ENCODE data around the gene LRRC25.
"Not testable (repeated sequence)": the region's sequence is repeated elsewhere in the genome, so short reads cannot be mapped to it uniquely, and the experiment has no call there.

Gene LRRC25

DNA sequence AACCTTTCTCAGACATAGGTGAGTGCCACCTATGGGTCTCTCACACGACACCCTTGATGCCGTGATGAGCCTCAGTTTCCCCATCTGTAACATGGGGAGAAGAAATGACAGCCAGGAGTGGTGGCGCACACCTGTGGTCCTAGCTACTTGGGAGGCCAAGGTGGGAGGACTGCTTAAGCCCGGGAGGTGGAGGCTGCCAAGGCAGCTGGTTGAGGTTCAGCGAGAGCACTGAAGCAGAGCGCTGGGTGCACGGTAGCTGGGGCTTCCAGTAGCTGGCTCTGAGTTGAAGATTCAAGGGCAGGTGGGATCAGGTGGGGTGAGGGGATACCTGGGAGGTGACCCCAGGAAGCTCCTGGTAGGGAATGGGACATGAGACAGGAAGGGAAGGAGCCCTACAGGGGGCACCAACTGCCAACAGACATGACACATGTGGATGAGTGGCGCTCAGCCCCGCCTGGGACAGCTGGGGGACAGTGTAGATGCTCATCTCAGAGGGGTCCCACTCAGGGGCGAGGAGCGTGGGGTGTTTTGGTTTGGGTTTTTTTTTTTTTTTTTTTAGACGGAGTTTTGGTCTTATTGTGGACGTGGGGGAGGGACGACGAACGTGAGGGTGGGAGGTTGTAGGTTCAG, 15.3 kb upstream of the LRRC25 start:
- no peak for DNase-seq

DNA sequence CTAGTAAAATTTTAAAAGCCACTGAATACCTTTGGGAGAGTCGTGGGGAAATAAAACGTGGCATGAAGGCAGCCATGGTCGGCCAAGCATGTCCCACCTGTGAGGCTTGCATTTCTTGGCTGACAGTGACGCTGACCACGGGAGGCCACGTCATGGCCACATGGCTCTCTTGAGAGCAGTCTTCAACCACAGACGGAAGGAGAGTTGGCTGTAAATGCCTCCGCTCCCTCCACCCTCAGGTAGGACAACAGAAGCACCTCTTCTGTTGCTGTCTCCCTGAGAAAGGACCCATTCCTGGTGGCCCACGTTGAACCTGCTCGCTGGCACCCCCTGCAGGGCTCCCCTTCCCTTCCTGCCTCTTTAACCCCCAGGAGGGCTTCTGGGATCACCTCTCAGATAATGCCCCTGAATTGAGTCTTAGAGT, 10.6 kb upstream of the LRRC25 start:
- DNase-seq, result peak in 1 of 56 donors; percentile 13

DNA sequence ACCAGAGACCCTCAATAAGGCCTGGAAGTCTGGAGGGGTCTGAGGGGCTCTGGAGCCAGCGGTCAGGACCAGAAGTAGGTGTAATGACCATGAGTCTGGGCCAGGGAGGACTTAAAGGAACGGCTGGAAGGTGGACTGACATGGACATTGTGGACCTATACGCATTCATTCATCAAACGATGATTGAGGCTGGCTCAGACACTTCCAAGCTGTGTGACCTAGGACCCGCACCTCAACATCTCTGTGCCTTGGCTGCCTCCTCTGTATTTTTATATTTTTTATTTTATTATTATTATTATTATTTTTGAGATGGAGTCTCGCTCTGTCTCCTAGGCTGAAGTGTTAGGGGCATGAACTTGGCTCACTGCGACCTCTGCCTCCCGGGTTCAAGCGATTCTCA, 9.3 kb upstream of the LRRC25 start:
- no peak for DNase-seq

DNA sequence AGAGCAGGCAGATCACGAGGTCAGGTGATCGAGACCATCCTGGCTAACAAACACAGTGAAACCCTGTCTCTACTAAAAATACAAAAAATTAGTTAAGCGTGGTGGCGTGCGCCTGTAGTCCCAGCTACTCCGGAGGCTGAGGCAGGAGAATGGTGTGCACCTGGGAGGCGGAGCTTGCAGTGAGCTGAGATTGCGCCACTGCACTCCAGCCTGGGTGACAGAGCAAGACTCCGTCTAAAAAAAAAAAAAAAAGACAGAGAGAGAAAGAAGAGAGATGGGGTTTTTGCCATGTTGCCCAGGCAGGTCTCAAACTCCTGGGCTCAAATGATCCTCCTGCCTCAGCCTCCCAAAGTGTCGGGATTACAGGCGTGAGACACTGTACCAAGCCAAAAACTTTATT, 8.3 kb upstream of the LRRC25 start:
- DNase-seq, result not testable (repeated sequence)

DNA sequence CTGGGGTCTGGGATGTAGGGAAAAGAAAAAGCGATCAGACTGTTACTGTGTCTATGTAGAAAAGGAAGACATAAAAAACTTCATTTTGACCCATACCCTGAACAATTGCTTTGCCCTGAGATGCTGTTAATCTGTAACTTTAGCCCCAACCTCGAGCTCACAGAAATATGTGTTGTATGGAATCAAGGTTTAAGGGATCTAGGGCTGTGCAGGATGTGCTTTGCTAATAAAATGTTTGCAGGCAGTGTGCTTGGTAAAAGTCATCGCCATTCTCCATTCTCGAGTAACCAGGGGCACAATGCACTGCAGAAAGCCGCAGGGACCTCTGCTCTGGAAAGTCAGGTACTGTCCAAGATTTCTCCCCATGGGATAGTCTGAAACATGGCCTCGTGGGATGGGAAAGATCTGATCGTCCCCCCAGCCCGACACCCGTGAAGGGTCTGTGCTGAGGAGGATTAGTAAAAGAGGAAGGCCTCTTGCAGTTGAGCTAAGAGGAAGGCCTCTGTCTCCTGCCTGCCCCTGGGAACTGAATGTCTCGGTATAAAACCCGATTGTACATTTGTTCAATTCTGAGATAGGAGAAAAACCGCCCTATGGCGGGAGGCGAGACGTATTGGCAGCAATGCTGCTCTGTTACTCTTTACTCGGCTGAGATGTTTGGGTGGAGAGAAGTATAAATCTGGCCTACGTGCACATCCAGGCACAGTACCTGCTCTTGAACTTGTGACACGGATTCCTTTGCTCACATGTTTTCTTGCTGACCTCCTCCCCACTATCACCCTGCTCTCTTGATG, 5.2 kb upstream of the LRRC25 start:
- DNase-seq, result not testable (repeated sequence)

DNA sequence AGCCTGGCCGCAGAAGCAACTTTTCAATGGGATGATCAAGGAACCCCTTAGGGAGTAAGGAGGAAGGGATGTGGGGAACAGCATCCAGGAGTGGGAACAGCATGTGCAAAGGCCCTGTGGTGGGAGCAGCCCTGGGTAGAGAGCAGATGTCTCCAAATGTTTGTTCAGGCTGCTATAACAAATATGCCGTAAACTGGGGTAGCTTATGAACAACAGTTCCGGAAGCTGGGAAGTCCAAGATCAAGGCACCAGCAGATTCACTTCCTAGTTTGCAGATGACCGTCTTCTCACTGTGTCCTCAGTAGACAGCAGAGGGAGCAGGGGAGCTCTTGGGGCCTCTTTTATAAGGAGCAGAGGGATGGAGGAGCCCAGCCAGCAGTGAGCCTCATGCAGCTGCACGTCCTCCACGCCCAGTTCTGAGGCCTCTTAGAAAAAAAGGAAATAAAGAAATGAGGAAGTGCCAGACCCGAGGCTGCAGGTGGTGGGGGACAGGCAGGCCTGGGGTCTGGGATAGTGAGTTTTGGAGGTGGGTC, 4.2 kb upstream of the LRRC25 start:
- peak in 16 of 56 donors; percentile 13 to 73 (median 26) for DNase-seq

DNA sequence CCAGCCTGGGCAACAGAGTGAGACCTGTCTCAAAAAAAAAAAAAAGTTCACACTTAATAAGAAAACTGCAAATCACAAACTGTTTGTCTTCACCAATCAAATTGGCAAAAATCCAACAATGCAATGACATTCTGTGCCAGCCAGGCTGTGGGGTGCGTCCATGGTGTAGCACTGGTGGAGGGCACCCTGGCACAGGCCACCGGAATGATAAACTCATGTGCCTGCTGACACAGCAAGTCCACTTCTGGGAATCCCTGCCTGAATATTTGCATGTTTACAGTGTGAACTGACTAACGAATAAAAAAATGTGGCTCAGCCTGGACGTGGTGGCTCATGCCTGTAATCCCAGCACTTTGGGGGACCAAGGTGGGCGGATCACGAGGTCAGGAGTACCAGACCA, 1.6 kb upstream of the LRRC25 start:
- no peak for DNase-seq

DNA sequence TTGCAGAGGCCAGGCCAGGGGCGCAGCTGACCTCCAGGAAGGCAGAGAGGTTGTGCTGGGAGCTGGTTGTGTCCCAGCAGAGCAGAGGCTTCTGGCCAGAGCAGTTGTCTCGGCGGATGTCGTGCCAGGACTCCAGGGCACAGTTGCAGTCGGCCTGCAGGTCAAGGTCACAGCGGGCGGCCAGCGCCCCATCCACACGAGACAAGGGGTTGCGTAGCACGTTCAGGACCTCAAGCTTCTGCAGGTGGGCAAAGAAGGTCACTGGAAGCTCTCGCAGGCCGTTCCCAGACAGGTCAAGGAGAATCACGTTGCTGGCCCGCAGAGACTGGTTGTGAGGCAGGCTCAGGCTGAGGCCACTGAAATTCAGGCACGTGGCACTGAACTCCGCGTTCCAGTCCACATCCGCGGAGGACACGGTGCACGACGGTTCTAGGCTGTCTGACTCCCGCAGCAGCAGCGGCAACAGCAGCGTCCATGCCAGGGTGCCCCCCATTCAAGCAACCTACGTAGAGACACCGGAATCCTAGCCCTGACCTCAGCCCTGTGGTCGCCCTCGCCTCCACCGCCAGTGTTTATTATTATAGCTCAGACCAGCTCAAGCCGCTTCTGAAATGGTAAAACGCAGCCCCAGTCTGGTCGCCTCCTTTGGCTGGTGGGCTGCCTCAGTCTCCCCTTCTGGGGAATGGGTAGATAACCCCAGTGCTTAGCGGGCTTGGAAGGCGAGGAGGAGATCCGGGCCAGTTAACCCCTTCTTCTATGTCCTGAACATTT, 766 bp downstream of the LRRC25 start:
- no peak for DNase-seq

DNA sequence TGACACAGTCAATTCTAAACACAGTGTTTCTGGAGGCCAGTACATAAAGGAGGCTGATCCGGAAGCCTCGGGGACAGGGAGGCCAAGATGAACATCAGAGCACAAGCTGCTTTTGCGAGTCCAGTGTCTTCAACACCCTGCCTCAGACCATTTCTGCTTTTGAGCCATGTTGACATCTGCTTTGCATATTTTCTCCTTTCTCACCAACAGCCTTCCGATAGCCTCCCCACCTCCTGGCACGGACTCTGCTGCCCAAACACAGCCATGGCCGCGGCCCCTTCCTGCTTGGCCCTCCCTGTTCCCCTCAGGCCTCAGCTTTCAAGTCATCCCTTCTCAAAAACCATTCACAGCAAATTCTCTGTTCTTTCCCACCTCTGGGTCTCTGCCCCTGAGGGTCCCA, 3.6 kb downstream of the LRRC25 start:
- DNase-seq, result peak in 3 of 56 donors; percentile 10 to 35 (median 17)

DNA sequence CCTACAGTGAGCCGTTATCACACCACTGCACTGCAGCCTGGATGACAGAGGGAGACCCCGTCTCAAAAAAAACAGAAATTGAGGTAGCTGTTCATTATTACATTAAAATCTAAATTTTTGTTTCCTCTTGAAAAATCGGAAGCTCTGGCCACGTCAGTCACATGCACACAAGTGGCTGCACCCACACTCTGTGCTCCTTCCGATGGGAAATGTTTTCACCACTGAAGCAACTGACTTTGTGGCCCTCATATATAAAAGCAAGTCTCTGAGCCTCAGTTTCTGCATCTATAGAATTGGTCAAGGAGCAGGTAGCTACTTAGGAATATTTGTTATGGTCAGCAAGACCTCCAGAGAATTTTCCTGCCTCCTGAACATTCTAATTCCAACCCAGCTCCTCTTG, 4.5 kb downstream of the LRRC25 start:
- DNase-seq, result no peak

DNA sequence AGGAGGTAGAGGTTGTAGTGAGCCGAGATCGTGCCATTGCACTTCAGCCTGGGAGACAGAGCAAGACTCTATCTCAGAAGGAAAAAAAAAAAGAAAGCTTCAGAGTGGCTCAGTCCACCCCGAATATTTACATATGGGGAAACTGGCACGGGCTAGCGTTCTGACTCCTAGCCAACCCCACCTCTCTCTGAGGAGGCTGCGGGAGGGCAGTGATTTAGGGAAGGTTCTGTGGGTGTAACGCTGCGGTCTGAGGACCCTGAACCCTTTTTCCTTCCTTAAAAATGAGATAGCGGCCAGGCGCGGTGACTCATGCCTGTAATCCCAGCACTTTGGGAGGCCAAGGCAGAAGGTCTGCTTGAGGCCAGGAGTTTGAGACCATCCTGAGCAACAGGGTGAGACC, 5.0 kb downstream of the LRRC25 start:
- peak in 1 of 56 donors; percentile 15 for DNase-seq

DNA sequence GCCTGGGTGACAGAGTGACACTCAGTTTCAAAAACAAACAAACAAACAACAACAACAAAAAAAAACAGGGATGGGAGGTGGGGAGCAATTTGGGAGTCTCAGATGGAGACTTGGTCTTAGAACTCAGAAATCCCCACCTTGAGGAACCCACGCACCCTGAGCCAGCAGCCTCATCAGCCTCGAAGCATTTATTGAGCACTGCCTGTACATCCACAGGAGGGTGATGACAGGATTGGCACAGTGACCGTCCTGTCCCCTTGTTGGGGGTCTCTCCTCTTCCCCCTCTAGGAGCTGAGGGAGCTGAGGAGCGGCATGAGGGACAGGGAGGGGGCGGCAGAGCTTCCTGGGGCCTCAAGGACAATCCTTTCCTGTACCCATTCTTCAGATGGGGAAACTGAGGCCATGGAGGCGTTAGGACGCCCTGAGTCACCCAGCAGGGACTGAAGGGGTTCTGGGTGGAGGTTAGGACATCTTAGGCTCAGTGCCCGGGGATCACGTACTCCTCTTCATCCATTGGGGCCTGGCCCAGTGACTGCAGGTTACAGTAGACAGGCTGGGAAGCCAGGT, 5.8 kb downstream of the LRRC25 start:
- no peak for DNase-seq

DNA sequence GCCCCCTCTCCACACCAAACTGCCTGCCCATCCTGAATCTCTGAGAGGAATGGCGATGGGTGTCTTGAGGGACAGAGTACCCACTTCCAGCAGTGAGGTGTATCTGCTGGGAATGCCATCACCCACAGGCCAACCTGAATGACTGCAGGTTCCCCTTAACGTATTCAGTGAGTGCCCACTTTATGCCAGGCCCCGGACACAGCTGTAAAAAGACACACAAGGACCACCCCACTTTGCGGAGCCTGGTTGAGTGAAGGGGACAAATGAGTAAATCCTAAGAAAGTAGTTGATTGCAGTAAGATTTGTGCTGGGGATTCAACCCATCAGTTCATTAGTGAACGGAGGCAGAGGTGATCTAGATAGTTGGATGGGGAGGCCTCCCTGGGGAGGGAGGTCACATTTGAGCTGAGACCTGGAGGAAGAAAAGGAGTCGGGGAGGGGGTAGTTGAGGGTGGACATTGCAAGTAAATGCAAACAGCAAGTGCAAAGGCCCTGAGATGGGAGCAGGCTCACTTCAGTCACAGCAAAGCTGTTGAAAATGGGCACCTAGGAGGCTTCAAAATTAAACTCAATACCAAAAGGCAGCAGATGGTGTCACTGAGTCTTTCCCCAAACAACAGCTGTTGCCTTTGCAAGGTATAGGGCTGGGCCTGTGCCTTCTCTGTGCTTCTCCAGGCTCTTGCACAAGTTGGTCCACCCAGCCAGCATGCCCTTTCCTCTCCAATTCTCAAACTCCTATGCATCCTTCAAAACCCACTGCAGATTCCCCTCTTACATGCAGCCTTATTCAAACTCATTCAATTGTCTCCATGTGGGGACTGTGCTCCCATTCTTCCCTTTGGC, 7.1 kb downstream of the LRRC25 start:
- DNase-seq, result no peak

DNA sequence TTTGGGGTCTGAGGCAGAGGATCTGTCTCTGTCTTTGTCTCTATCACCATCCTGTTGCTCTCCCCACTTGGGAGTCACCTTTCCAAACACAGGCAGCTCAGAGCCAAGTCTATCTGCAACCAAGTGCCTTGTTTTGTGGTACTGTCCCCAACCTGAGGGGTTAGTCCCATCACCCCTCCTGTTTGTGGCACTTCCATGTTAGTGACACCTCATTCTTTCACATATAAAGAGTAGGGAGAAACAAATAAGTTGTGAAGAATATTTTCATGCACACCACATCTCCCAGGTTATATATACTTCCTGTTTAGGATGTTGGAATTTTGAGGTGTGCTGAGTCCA, 7.7 kb downstream of the LRRC25 start:
- DNase-seq, result no peak

DNA sequence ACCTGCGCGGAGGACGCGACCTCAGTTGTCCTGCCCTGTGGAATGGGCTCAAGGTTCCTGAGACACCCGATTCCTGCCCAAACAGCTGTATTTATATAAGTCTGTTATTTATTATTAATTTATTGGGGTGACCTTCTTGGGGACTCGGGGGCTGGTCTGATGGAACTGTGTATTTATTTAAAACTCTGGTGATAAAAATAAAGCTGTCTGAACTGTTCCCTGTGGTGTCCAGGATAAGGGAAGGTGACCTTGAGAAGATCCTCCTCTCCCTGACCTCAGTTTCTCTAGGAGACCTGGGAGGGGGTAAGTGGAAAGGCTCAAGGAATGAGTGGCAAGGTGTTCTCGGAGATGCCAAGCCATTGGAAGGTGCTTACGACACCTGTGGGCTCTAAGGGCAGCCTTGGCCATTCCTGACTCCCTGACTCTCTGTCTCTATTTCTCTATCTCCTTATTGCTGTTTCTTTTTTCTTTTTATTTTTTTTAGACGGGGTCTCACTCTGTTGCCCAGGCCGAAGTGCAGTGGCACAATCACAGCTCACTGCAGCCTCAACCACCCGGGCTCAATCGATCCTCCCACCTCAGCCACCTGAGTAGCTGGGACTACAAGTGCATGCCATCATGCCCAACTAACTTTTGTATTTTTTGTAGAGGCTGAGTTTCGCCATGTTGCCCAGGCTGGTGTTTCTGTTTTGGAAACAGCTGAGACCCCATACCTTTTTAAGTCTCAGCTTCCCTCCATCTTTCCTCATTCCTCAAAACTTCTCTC, 8.3 kb downstream of the LRRC25 start:
- DNase-seq, result no peak

DNA sequence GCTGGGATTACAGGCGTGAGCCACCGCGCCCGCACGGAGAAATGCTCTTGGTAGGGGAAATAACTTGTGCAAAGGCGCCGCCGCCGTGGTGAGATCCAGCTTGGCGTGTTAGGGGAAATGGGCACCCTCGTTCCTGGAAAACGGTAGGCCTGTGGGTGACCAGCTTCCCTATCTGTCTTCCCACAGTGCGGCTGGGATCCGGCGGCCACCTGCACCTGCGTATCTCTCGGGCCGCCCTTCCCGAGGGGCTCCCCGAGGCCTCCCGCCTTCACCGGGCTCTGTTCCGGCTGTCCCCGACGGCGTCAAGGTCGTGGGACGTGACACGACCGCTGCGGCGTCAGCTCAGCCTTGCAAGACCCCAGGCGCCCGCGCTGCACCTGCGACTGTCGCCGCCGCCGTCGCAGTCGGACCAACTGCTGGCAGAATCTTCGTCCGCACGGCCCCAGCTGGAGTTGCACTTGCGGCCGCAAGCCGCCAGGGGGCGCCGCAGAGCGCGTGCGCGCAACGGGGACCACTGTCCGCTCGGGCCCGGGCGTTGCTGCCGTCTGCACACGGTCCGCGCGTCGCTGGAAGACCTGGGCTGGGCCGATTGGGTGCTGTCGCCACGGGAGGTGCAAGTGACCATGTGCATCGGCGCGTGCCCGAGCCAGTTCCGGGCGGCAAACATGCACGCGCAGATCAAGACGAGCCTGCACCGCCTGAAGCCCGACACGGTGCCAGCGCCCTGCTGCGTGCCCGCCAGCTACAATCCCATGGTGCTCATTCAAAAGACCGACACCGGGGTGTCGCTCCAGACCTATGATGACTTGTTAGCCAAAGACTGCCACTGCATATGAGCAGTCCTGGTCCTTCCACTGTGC, 9.1 kb downstream of the LRRC25 start:
- DNase-seq, result peak in 49 of 56 donors; percentile 8 to 82 (median 45)

DNA sequence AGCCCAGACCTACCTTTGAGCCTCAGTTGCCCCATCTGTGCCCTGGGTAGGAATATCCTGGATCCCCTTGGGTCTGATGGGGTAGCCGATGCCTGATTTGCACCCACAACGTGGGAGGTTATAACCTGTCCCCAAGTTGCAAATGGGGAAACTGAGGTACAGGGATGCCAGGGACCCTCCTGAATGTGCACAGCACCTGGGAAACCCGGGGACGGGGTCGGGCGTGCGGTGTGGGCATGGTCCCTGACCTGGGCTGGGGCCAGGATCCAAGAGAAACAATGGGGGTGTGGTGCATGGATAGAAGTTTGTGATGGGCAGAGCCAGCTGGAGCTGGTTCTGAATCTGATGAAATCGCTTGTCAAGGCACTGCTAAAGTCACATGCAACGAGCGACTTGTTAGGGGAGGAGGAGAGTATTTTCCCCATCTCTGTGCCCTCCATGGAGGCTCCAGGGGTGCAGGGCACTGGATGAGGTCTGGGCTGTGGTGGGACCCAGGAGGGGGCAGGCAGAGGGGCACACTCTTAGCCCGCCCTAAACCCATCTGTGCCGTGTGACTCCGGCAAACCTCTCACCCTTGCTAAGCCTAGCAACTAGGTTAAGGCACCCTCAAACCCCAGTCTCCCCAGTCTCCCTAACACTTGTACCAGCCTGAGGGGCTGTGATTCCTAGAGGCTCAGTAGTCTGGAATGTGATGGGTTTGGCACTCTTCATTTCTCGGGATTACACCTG, 10.7 kb downstream of the LRRC25 start:
- no peak for DNase-seq
